CD4-positive, alpha-beta T cell (primary cell): ENCODE measurements around the gene PLXNC1. TPM values are rescaled to one million over a fixed set of nuclear protein-coding genes. Genes with fewer than 3 reads are reported as not detected.

Source experiments
- ATAC-seq: fragments of 200-7000 bp; cut with Tn5 transposase; one replicate; pipeline ENCODE4 v1.10.0; 2022; ENCODE audit warnings: mild to moderate bottlenecking; ENCODE audit not compliant: poor library complexity
- CTCF ChIA-PET: fragments of 350-600 bp; sonication (Branson Sonifier 250); formaldehyde crosslinking; loops from one replicate; lab custom pipeline; 2021; ENCODE audit warnings: antibody characterized with exemption, inconsistent platforms; lab: Charles Lee
- POLR2A ChIA-PET: fragments of 350-600 bp; sonication (Branson Sonifier 250); formaldehyde crosslinking; loops from one replicate; lab custom pipeline; 2021; ENCODE audit warnings: antibody characterized with exemption, inconsistent platforms; lab: Charles Lee
- DNase-seq, 14 experiments: peaks; one replicate each; pipeline ENCODE4 v3.0.0-alpha.2; 2013 to 2020; ENCODE audit warnings: mixed read lengths in 2 of 14
- H3K27ac ChIP-seq, 2 donors: one replicate each; pipeline versions ENCODE4 v1.5.1 to v1.7.0; 2013; ENCODE audit warnings: low read length in 2 of 2, low read depth in 1 of 2, mild to moderate bottlenecking in 1 of 2
- H3K27me3 ChIP-seq, 2 experiments: 1 replicate in 1 of 2; 2 replicates in 1 of 2; pipeline versions ENCODE4 v1.6.1 to v1.7.0; 2013; ENCODE audit warnings: low read length in 2 of 2, control low read depth in 1 of 2, mild to moderate bottlenecking in 1 of 2, moderate library complexity in 1 of 2; ENCODE audit not compliant: insufficient read depth in 2 of 2, control insufficient read depth in 1 of 2
- H3K36me3 ChIP-seq: one replicate; pipeline ENCODE4 v1.6.1; 2013; ENCODE audit warnings: low read length, control low read depth; ENCODE audit not compliant: insufficient read depth
- H3K4me1 ChIP-seq: one replicate; pipeline ENCODE4 v1.6.1; 2013; ENCODE audit warnings: low read length, control low read depth; ENCODE audit not compliant: insufficient read depth
- H3K4me3 ChIP-seq: one replicate; pipeline ENCODE4 v1.5.1; 2013; ENCODE audit warnings: mild to moderate bottlenecking, low read length, moderate library complexity
- H3K9me3 ChIP-seq, 2 experiments: 1 replicate in 1 of 2; 2 replicates in 1 of 2; pipeline versions ENCODE4 v1.6.1 to v1.7.0; 2013; ENCODE audit warnings: low read length in 2 of 2, mild to moderate bottlenecking in 2 of 2, control low read depth in 1 of 2, moderate library complexity in 1 of 2; ENCODE audit not compliant: control insufficient read depth in 1 of 2, insufficient read depth in 1 of 2
- H3K27ac Mint-ChIP-seq: one replicate; pipeline ENCODE4 v1.8.0; 2020; ENCODE audit warnings: mixed read lengths
- H3K27me3 Mint-ChIP-seq: one replicate; pipeline ENCODE4 v1.8.0; 2021; ENCODE audit warnings: mixed read lengths
- H3K36me3 Mint-ChIP-seq: one replicate; pipeline ENCODE4 v1.8.0; 2021; ENCODE audit warnings: low read depth, mixed read lengths
- H3K4me1 Mint-ChIP-seq: one replicate; pipeline ENCODE4 v1.8.0; 2021; ENCODE audit warnings: low read depth, mixed read lengths
- H3K4me3 Mint-ChIP-seq: one replicate; pipeline ENCODE4 v1.8.0; 2020; ENCODE audit warnings: mild to moderate bottlenecking, mixed read lengths
- H3K9me3 Mint-ChIP-seq: one replicate; pipeline ENCODE4 v1.8.0; 2020; ENCODE audit warnings: mixed read lengths
- CTCF ChIP-seq: fragments of 200-600 bp; IDR thresholded peaks from one replicate; pipeline ENCODE4 v1.8.0; 2022; ENCODE audit warnings: antibody characterized with exemption, mild to moderate bottlenecking
- intact Hi-C, 2 experiments: fragments of 100-400 bp; cut with DNase I in 1 of 2; cut with micrococcal nuclease in 1 of 2; formaldehyde crosslinking; loops; one replicate each; pipeline versions ENCODE4 v1.15.1 to v1.9.0; 2023 to 2025; cut with DNase I, micrococcal nuclease
- total RNA-seq, 174 experiments: library from RNA in 2 of 174; stranded (reverse) in 2 of 174; gene quantifications; one replicate each; pipeline ENCODE4 v1.2.3 and lab custom pipeline; 2021 to 2026

Gene PLXNC1
- total RNA-seq, 2 experiments from 2014 or later, result 5.2 to 5.3 TPM

- ChIA-PET POLR2A (interaction anchor here (1.6 kb wide), 1 partner anchor 13 kb away, joined by 6 read pairs; no protein-coding TSS in a partner anchor), CTCF (no interaction called here)
- no peak for DNase-seq
- no peaks in the 10 kb centered on the region for H3K4me1 ChIP-seq
- Mint-ChIP-seq H3K4me1 (no peaks in the 10 kb centered on the region), H3K27me3 (no peaks in the 10 kb centered on the region), H3K27ac (no peak overlapping the region), H3K36me3 (peaks cover 23% of the 10 kb centered on the region), H3K4me3 (no peak overlapping the region), H3K9me3 (no peaks in the 10 kb centered on the region)
- H3K27ac ChIP-seq, result no peak overlapping the region
- H3K27me3 ChIP-seq, result no peaks in the 10 kb centered on the region
- H3K4me3 ChIP-seq, result no peak overlapping the region
- H3K9me3 ChIP-seq, result no peaks in the 10 kb centered on the region
- TF ChIP-seq CTCF, result no peak
- no peak for ATAC-seq
- intact Hi-C loops, result no loop called here
- peaks cover 3% of the 10 kb centered on the region for H3K36me3 ChIP-seq
Observed at GRCh38 chr12:94191811-94192210, 43.4 kb downstream of the PLXNC1 start.

- DNase-seq (no peak), ATAC-seq (no peak)
- Histone ChIP-seq H3K27ac (no peak overlapping the region), H3K9me3 (no peaks in the 10 kb centered on the region), H3K4me3 (no peak overlapping the region), H3K27me3 (no peaks in the 10 kb centered on the region), H3K4me1 (no peaks in the 10 kb centered on the region), H3K36me3 (peaks cover 3% of the 10 kb centered on the region)
- no peak for TF ChIP-seq CTCF
- Mint-ChIP-seq H3K27ac (no peak overlapping the region), H3K9me3 (no peaks in the 10 kb centered on the region), H3K4me1 (no peaks in the 10 kb centered on the region), H3K36me3 (peaks cover 23% of the 10 kb centered on the region), H3K27me3 (no peaks in the 10 kb centered on the region), H3K4me3 (no peak overlapping the region)
- POLR2A ChIA-PET, result interaction anchor here (1.6 kb wide), 1 partner anchor 13 kb away, joined by 6 read pairs; no protein-coding TSS in a partner anchor
- intact Hi-C loops, result no loop called here
- CTCF ChIA-PET, result no interaction called here
Observed at GRCh38 chr12:94192506-94192905, 44.1 kb downstream of the PLXNC1 start.

GRCh38 chr12:94193168-94193567, 44.8 kb downstream of the PLXNC1 start:
- no peaks in the 10 kb centered on the region for H3K4me1 Mint-ChIP-seq
- H3K36me3 ChIP-seq, result peaks cover 3% of the 10 kb centered on the region
- no peaks in the 10 kb centered on the region for H3K27me3 ChIP-seq
- no peak for TF ChIP-seq CTCF
- H3K27ac Mint-ChIP-seq, result no peak overlapping the region
- H3K27ac ChIP-seq, result no peak overlapping the region
- no peak overlapping the region for H3K4me3 Mint-ChIP-seq
- ATAC-seq, result no peak
- ChIA-PET CTCF (no interaction called here), POLR2A (interaction anchor here (1.6 kb wide), 1 partner anchor 12 kb away, joined by 6 read pairs; no protein-coding TSS in a partner anchor)
- no peaks in the 10 kb centered on the region for H3K4me1 ChIP-seq
- H3K27me3 Mint-ChIP-seq, result no peaks in the 10 kb centered on the region
- no peaks in the 10 kb centered on the region for H3K9me3 ChIP-seq
- H3K4me3 ChIP-seq, result no peak overlapping the region
- H3K36me3 Mint-ChIP-seq, result peaks cover 23% of the 10 kb centered on the region
- intact Hi-C loops, result no loop called here
- no peak for DNase-seq
- H3K9me3 Mint-ChIP-seq, result no peaks in the 10 kb centered on the region
